Trophoblast cell (in vitro differentiated cells and primary cell): ENCODE data around the gene PPARG.

Source experiments
- DNase-seq, 2 donors: peaks; one replicate each; pipeline ENCODE4 v3.0.0-alpha.2; 2016
- H2AFZ ChIP-seq: 2 replicates; pipeline ENCODE4 v1.6.1; 2013; ENCODE audit warnings: low read length, moderate library complexity, mild to moderate bottlenecking; ENCODE audit not compliant: insufficient read depth, poor library complexity
- H2AK5ac ChIP-seq: 2 replicates; pipeline ENCODE4 v1.6.1; 2013; ENCODE audit warnings: mild to moderate bottlenecking, low read length
- H2BK120ac ChIP-seq: 2 replicates; pipeline ENCODE4 v1.6.1; 2013; ENCODE audit warnings: low read length, mild to moderate bottlenecking, moderate library complexity; ENCODE audit not compliant: insufficient read depth, poor library complexity
- H2BK12ac ChIP-seq: 2 replicates; pipeline ENCODE4 v1.6.1; 2013; ENCODE audit warnings: mild to moderate bottlenecking, low read length, moderate library complexity
- H2BK5ac ChIP-seq: 2 replicates; pipeline ENCODE4 v1.6.1; 2013; ENCODE audit warnings: low read length, low read depth, moderate library complexity, mild to moderate bottlenecking; ENCODE audit not compliant: poor library complexity
- H3K14ac ChIP-seq: 2 replicates; pipeline ENCODE4 v1.6.1; 2013; ENCODE audit warnings: mild to moderate bottlenecking, low read length
- H3K18ac ChIP-seq: 2 replicates; pipeline ENCODE4 v1.6.1; 2013; ENCODE audit warnings: mild to moderate bottlenecking, low read length
- H3K23ac ChIP-seq: 2 replicates; pipeline ENCODE4 v1.6.1; 2013; ENCODE audit warnings: low read length
- H3K27ac ChIP-seq: 2 replicates; pipeline ENCODE4 v1.5.1; 2013; ENCODE audit warnings: low read depth, mild to moderate bottlenecking, inconsistent platforms, low read length, moderate library complexity
- H3K27me3 ChIP-seq: 2 replicates; pipeline ENCODE4 v1.6.1; 2013; ENCODE audit warnings: inconsistent platforms, mild to moderate bottlenecking, low read length, moderate library complexity; ENCODE audit not compliant: insufficient read depth
- H3K36me3 ChIP-seq, 2 experiments: 1 replicate in 1 of 2; 2 replicates in 1 of 2; pipeline ENCODE4 v1.6.1; 2013; ENCODE audit warnings: low read length in 2 of 2, mild to moderate bottlenecking in 2 of 2, moderate library complexity in 1 of 2; ENCODE audit not compliant: insufficient read depth in 2 of 2, control insufficient read depth in 1 of 2
- H3K4ac ChIP-seq: 2 replicates; pipeline ENCODE4 v1.6.1; 2013; ENCODE audit warnings: low read depth, mild to moderate bottlenecking, low read length, moderate library complexity
- H3K4me1 ChIP-seq, 2 experiments: 1 replicate in 1 of 2; 2 replicates in 1 of 2; pipeline ENCODE4 v1.6.1; 2013; ENCODE audit warnings: low read length in 2 of 2, mild to moderate bottlenecking in 2 of 2, moderate library complexity in 1 of 2; ENCODE audit not compliant: insufficient read depth in 2 of 2, control insufficient read depth in 1 of 2
- H3K4me2 ChIP-seq: 2 replicates; pipeline ENCODE4 v1.6.1; 2013; ENCODE audit warnings: inconsistent platforms, mild to moderate bottlenecking, low read length, moderate library complexity
- H3K4me3 ChIP-seq: 2 replicates; pipeline ENCODE4 v1.5.1; 2013; ENCODE audit warnings: mild to moderate bottlenecking, low read depth, low read length, inconsistent platforms
- H3K79me1 ChIP-seq: one replicate; pipeline ENCODE4 v1.6.1; 2013; ENCODE audit warnings: low read length
- H3K79me2 ChIP-seq: 2 replicates; pipeline ENCODE4 v1.6.1; 2013; ENCODE audit warnings: low read length, mild to moderate bottlenecking; ENCODE audit not compliant: control insufficient read depth, insufficient read depth, poor library complexity
- H3K9ac ChIP-seq: 2 replicates; pipeline ENCODE4 v1.6.1; 2013; ENCODE audit warnings: mild to moderate bottlenecking, low read length
- H3K9me3 ChIP-seq: 2 replicates; pipeline ENCODE4 v1.6.1; 2013; ENCODE audit warnings: low read depth, mild to moderate bottlenecking, control low read depth, inconsistent platforms, low read length; ENCODE audit not compliant: insufficient read depth
- H4K12ac ChIP-seq: 2 replicates; pipeline ENCODE4 v1.6.1; 2013; ENCODE audit warnings: low read depth, mild to moderate bottlenecking, low read length, moderate library complexity
- H4K8ac ChIP-seq: 2 replicates; pipeline ENCODE4 v1.6.1; 2013; ENCODE audit warnings: low read depth, mild to moderate bottlenecking, low read length, moderate library complexity
- H4K91ac ChIP-seq: one replicate; pipeline ENCODE4 v1.6.1; 2013; ENCODE audit warnings: low read depth, mild to moderate bottlenecking, low read length, moderate library complexity
- WGBS: extraction: QIAGEN DNeasy Blood & Tissue Kit; methylation state at CpG from one replicate; pipeline ENCODE4 v1.1.7; 2013; ENCODE audit warnings: missing lambda C conversion rate; ENCODE audit not compliant: insufficient read length, insufficient coverage; ENCODE audit errors: extremely low coverage; 5-methylcytosine and 5-hydroxymethylcytosine counted together

Gene PPARG

DNA sequence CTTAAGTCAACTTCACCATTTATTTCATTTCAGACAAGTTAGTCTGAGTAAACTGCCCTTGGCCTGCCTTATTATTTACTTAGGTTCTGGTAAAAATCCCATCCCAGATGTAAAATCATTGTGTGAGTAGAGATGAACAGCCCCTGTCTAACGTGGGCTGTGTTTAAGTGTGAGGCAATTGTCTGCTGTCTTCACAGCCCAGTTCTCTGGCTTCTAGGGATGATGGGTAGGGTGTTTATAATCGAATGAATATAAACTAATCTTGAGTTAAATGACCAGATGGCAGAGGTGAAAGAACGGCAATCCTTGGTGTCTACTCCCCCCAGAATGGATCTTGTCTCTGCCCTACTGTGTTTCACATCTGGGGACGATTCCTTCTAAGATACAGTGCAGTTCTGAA lies 20.8 kb downstream of the PPARG start:
- Histone ChIP-seq H4K91ac (no peak overlapping the region), H3K4me3 (no peak overlapping the region), H3K23ac (no peak overlapping the region), H3K4me2 (no peak overlapping the region), H2AK5ac (no peak overlapping the region), H3K27ac (no peak overlapping the region), H3K79me1 (no peaks in the 10 kb centered on the region), H3K4me1 (peaks cover 0 to 3% of the 10 kb centered on the region in 2 experiments), H3K14ac (no peak overlapping the region), H3K9me3 (no peaks in the 10 kb centered on the region), H3K4ac (peak overlapping the region; percentile 55), H3K79me2 (peaks cover 3% of the 10 kb centered on the region), H3K9ac (no peak overlapping the region), H3K18ac (no peak overlapping the region), H2AFZ (no peak overlapping the region), H2BK12ac (no peak overlapping the region), H3K27me3 (no peaks in the 10 kb centered on the region), H2BK120ac (no peak overlapping the region), H2BK5ac (no peak overlapping the region), H3K36me3 (peaks cover 1 to 2% of the 10 kb centered on the region in 2 experiments), H4K8ac (no peak overlapping the region), H4K12ac (no peak overlapping the region)
- WGBS, result no CpG with 5 or more reads among the region's 4 CpGs
- no peak for DNase-seq

GRCh38 chr3:12312010-12312409 lies 23.1 kb downstream of the PPARG start:
- Histone ChIP-seq H3K23ac (no peak overlapping the region), H3K79me1 (no peaks in the 10 kb centered on the region)
- no CpG with 5 or more reads among the region's 1 CpG for WGBS

DNA sequence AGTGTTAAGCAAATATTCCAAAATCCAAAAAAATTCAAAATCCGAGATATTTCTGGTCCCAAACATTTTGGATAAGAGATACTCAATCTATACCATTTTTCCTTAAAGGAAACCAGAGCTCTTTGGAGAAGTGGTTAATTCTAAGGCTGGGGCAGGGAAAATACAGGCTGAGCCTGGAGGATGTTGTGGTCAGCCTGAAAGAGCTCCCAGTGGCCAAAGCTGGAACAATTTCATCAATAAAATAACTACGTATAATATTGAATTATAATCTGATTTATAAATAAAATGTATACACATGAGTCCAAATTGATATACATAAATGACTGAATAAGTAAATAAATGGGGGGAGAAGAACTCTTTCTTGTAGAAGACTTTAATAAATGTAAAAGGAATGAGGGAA lies 24.6 kb downstream of the PPARG start:
- no CpG with 5 or more reads among the region's 2 CpGs for WGBS
- Histone ChIP-seq H4K91ac (no peak overlapping the region), H3K14ac (no peak overlapping the region), H2BK5ac (no peak overlapping the region), H3K9me3 (no peaks in the 10 kb centered on the region), H4K12ac (no peak overlapping the region), H4K8ac (no peak overlapping the region), H3K36me3 (peaks cover 0 to 1% of the 10 kb centered on the region in 2 experiments), H3K9ac (no peak overlapping the region), H3K27ac (no peak overlapping the region), H3K27me3 (no peaks in the 10 kb centered on the region), H2AFZ (no peak overlapping the region), H3K4me3 (no peak overlapping the region), H3K79me2 (no peaks in the 10 kb centered on the region), H2BK12ac (no peak overlapping the region), H3K18ac (no peak overlapping the region), H3K4me1 (no peaks in the 10 kb centered on the region), H2AK5ac (no peak overlapping the region), H3K23ac (no peak overlapping the region), H3K4me2 (no peak overlapping the region), H2BK120ac (no peak overlapping the region), H3K79me1 (no peaks in the 10 kb centered on the region), H3K4ac (no peak overlapping the region)
- DNase-seq, result no peak

More at GRCh38 chr3:12312010-12312409, 23.1 kb downstream of the PPARG start:
- Histone ChIP-seq H3K36me3 (peaks cover 1 to 2% of the 10 kb centered on the region in 2 experiments), H2BK12ac (no peak overlapping the region), H3K79me2 (no peaks in the 10 kb centered on the region), H3K9ac (no peak overlapping the region), H4K91ac (no peak overlapping the region), H3K4me3 (no peak overlapping the region), H3K18ac (no peak overlapping the region), H3K4ac (no peak overlapping the region), H3K4me2 (no peak overlapping the region), H2BK5ac (no peak overlapping the region), H3K14ac (no peak overlapping the region), H2BK120ac (no peak overlapping the region), H2AK5ac (no peak overlapping the region), H3K27me3 (no peaks in the 10 kb centered on the region), H3K9me3 (no peaks in the 10 kb centered on the region), H3K27ac (no peak overlapping the region), H3K4me1 (peaks cover 0 to 3% of the 10 kb centered on the region in 2 experiments), H4K12ac (no peak overlapping the region), H2AFZ (no peak overlapping the region), H4K8ac (no peak overlapping the region)
- no peak for DNase-seq

- no peaks in the 10 kb centered on the region for H3K9me3 ChIP-seq
These were observed 27.4 kb downstream of the PPARG start for GRCh38 chr3:12316253-12316652.

More at GRCh38 chr3:12316253-12316652, 27.4 kb downstream of the PPARG start:
- no peak overlapping the region for H2AFZ ChIP-seq
- H3K79me1 ChIP-seq, result no peaks in the 10 kb centered on the region
- H3K4me2 ChIP-seq, result no peak overlapping the region
- H3K14ac ChIP-seq, result no peak overlapping the region
- H4K12ac ChIP-seq, result no peak overlapping the region
- no peak overlapping the region for H2BK12ac ChIP-seq
- H3K4ac ChIP-seq, result no peak overlapping the region
- no peak overlapping the region for H3K23ac ChIP-seq
- no peak overlapping the region for H4K91ac ChIP-seq
- DNase-seq, result no peak
- H3K27ac ChIP-seq, result no peak overlapping the region
- no peaks in the 10 kb centered on the region for H3K27me3 ChIP-seq
- H3K36me3 ChIP-seq, result peaks cover 0 to 1% of the 10 kb centered on the region in 2 experiments
- H4K8ac ChIP-seq, result no peak overlapping the region
- H2BK120ac ChIP-seq, result no peak overlapping the region
- no peaks in the 10 kb centered on the region for H3K4me1 ChIP-seq
- no peak overlapping the region for H3K9ac ChIP-seq
- no peaks in the 10 kb centered on the region for H3K79me2 ChIP-seq
- WGBS, result no CpG with 5 or more reads among the region's 4 CpGs
- no peak overlapping the region for H3K18ac ChIP-seq
- H3K4me3 ChIP-seq, result no peak overlapping the region
- H2BK5ac ChIP-seq, result no peak overlapping the region
- no peak overlapping the region for H2AK5ac ChIP-seq
